ENCODE measurements around the gene C16orf74.

DNA sequence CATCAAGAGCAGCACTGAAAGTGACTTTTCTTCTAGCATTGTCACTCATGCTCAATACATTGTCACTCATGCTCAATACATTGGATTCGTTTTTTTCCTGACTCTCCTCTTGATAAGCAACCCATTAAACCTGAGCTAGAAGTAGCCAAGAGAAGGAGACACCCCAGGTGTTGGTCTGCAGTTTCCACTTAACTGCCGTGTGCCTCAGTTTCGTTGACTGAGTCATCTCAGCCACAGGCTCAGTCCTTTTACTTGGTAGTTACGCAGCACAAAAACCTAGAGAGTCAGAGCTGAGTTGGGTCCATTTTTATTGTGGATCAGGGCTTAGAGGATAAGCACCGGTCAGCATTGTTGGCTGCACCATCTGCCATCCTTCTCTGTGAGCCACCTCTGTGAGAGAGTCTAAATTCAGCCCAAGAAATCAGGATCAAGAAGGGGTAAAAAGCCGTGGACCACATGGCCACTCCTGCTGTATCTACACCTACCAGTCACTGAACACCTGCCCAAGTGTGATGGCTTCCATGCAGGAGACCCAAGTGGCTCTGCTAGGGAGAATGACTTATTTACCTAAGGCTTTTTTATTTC, 73.4 kb downstream of the C16orf74 start:
- TF ChIP-seq, protein P1, sequence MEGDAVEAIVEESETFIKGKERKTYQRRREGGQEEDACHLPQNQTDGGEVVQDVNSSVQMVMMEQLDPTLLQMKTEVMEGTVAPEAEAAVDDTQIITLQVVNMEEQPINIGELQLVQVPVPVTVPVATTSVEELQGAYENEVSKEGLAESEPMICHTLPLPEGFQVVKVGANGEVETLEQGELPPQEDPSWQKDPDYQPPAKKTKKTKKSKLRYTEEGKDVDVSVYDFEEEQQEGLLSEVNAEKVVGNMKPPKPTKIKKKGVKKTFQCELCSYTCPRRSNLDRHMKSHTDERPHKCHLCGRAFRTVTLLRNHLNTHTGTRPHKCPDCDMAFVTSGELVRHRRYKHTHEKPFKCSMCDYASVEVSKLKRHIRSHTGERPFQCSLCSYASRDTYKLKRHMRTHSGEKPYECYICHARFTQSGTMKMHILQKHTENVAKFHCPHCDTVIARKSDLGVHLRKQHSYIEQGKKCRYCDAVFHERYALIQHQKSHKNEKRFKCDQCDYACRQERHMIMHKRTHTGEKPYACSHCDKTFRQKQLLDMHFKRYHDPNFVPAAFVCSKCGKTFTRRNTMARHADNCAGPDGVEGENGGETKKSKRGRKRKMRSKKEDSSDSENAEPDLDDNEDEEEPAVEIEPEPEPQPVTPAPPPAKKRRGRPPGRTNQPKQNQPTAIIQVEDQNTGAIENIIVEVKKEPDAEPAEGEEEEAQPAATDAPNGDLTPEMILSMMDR (optimal IDR thresholded peaks at IDR 0.05 in 1 of 3, IDR thresholded peaks at IDR 0.05 in 1 of 3, conservative IDR thresholded peaks at IDR 0.05 in 1 of 3; ENCODE audit: extremely low read depth in 1 of 3, insufficient read depth in 2 of 3, low read length in 3 of 3) = no peak
- no peak for TF ChIP-seq EZH2 (IDR thresholded peaks at IDR 0.05; ENCODE audit: low read length)

Data from keratinocyte (primary cell).